HG03135 (cell line): ENCODE data around the gene NLGN1.

Experiments
- ATAC-seq: cut with Tn5 transposase; IDR thresholded peaks from one replicate; pipeline ENCODE4 v1.9.1; 2021; ENCODE audit warnings: mild to moderate bottlenecking, moderate library complexity; ENCODE audit not compliant: unreplicated experiment

Gene NLGN1

DNA sequence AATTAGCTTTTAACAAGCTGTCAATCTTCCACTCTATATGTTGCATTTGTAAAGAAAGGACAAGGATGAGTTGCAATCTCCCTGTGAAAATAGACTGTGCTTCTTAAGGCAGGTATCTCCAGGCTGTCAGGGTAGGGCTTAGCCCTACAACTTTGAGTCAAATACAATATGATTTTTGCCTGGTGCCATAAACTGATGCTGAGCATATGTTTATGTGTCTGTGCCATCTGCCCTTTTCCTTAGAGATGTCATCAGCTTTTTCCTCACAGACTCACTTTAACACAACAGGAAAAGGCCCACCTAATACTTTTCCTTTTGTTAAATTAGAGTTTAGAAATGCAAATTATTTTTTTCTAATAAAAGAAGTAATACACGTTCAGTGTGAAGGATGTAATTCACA lies 548.3 kb downstream of the NLGN1 start:
- ATAC-seq, result no peak

DNA sequence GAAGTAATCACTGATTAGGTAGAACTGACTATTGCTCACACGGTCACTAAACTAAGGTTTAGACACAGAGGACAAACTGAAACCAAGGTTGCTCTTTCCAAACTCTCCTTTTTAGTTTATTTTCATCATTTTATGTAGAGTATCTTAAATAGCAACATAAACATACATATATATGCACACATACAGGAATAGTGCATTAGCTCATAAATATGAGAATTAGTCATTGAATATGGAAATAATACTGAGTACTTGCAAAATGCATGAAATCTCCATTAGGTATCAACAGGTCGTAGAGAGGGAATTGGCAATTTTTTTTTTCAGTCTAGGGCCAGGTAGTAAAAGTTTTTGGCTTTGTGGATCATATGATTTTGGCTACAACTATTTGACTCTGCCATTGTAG lies 557.1 kb downstream of the NLGN1 start:
- no peak for ATAC-seq

DNA sequence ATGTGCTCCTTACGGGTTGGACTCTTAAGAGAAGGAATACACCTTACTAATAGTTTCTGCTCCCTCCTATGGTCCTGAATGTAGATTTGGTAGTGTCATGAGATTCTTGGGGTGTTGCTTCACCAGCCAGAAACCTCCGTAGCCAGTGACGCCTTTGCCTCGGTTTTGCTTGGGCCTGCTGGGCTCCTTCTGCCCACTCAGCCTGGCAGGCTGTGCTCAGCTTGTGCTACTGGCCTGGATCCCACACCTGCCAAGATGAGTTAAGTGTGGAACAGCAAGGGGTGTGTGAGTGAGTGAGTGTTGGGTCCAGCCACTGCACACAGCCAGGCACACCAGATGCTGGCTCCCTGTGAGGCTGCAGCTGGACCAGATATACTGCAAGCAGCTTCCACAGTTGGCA lies 560.1 kb downstream of the NLGN1 start:
- ATAC-seq, result no peak

DNA sequence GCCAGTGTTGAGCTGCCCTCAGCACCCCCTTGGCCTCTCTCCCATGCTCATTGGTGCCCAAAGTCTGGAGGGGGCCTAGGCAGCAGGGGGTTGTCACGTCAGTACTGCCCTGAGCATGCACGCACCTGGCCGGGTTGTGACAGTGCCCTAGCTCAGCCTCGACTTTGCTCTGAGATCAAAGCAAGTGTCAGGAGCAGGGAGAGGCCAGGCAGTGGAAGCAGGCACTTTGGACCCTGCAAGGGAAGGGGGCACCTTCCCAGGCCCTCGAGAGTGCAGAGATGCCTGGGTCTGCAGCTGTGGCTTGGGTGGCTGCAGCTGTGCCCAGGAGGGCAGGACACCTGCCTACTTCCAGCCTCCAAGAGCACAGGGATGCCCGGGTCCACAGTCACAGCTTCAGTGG lies 561.3 kb downstream of the NLGN1 start:
- ATAC-seq, result no peak

DNA sequence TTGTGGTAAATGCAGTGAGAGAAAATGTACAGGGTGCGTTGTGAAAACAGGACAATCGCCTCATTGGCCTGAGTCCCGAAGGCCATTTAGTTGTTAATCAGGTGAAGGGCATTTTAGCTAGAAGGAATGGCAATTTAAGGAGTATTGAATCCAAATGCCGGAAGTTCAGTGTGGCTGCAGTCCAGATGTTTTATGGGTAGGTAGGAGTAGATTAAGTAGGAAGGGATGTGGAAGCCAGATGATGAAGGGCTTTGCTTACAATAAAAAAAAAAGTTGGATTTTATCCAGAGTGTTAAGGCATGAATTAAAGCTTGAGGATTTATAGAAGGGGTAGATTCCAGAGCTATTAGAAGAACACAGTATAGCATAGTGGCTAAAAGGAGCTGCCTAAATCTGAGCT lies 572.7 kb downstream of the NLGN1 start:
- no peak for ATAC-seq

DNA sequence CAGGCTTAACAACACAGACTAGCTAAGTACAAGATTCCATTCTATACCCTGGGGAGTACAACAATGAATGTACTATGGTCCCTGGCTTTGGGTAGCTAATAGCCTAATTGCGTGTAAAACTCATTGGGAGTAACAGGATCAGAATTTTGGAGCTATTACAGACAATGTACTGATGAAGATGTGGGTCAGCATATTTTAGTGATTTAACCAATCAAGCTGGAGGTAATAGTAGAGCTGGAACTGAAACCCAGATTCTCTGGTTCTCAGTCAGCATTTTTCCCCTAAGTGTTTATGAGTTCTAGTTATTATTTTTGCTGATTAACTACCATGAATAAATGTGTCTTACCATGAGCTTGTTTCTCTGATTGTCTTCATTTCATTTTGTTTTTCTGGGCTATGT lies 578.7 kb downstream of the NLGN1 start:
- ATAC-seq, result no peak

DNA sequence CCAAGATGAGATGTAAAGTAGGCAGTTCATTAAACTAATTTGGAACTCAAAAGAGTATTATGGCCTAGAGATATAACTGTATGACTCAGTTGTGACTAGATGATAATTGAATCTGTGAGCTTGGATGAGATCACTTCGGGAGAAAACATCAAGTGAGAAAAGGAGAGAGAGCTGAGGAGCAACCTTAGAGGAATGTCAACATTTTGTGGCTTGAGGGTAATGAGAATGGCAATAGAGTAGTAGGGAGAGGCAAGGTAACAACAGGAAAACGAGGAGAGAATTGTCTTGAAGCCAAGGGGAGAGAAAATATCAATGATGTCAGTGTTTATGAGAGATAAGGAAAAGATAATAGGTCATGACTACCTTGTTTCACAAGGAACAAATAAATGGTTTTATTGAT lies 580.2 kb downstream of the NLGN1 start:
- ATAC-seq, result no peak

DNA sequence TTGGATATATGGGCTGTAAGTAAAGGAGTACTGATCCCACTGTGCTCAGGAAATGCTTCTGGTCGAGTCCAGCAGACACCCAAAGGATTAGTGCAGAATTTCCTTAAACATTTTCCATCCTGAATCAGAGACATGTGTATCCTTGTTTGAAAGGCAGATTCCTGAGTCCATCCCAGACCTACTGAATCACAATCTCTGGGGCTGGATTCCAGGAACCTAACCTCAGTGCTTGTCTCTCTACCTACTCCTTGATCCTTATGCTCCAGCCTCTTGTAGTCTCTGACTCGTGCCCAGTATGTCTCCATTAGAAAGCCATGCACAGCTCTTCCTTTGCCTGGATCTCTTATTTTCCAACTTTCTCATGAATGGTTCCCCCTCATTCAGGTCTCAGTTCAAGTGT lies 585.8 kb downstream of the NLGN1 start:
- no peak for ATAC-seq

DNA sequence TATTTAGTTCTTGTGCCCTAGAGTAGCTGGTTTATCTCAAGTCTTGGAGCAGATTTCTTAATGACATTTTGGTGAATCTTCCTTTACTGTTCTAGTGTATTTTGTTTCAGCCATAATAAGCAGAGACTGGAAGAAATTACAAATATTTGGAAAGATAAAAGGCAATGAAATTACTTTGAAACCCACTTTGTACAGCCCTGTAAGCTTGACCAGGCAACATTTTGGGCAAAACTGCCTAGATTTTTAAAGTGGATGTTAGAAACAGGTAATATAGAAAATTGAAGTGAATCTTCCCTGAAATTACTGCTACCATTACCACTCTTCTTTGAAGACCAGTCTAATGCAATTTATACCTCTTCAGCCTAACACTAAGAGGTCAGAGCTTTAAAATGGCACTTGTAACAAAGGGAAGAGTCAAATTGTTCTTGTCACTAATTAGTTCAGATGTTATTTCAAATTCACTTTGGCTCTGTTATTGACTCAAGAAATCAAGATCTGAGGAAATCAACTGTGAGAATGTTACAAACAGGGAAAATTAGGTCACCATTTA lies 589.4 kb downstream of the NLGN1 start:
- no peak for ATAC-seq

DNA sequence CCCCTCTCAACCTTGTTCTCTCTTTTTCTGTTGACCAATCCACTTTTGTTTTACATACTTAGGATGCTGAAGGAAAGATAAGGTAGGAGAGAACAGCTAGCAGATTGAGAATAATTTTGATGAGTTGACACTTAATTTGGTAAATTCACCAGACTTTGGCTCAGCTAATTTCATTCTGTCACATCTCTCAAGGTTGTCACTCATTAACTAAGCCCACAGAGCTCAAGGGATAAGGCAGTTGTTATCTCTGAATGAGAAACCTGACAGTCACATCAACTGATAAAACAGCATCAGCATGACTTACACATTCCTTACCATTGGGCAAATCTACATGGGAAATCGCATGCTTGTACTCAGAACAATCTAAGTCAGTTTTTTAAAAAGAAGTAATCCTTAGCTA lies 591.4 kb downstream of the NLGN1 start:
- ATAC-seq, result no peak

DNA sequence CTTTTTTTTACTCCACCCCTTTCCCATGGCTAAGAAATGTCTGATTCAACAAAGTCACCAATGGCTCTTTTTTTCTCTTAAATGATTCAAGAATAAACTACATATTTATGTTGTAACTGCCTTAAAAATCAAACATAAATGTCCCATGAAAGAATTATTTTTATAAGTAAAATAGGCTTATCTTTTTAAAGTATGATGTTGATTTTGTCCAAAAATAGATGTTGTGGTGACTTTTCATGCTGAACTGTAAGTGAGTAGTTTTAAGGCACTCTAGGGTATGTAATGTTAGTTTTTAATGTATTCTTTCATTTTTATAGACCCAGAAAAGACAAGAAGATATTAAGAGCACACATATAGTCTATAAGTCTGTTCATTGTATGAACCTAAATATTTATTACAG lies 594.9 kb downstream of the NLGN1 start:
- no peak for ATAC-seq

DNA sequence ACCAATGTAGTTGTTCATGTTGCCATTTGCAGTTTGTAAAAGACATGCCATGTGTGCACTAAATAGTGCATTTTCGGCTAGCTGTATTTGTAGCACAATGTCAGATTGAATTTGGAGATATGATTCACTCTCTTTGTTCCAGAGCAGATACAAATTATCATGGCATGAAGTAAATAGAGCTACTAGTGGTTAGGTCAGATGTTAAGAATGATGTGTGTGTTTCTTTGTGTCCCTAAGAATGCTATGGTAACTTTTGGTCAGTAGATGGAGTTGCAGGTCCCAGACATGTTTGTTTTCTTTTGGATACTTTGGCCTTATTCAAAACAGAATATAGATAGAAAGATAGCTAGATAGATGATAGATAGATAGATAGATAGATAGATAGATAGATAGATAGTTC lies 595.8 kb downstream of the NLGN1 start:
- no peak for ATAC-seq

DNA sequence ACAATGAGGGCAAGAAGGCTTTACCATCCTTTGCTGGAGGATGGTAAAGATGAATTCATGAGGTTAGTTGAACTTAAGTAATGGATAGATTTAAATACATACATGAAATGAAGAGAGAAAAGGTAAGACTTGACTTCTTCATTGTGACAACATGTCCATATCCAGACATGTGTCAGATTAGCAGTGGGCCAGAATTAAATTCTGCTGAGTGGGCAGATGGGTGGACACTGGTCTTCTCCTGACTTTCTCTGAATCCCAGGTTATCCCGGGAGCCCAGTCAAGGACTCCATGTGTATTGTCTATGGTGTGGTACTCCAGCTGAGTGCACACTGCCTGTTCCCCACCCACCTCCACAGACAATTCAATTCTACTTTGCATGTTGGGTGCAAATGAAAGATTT lies 603.1 kb downstream of the NLGN1 start:
- ATAC-seq, result no peak

DNA sequence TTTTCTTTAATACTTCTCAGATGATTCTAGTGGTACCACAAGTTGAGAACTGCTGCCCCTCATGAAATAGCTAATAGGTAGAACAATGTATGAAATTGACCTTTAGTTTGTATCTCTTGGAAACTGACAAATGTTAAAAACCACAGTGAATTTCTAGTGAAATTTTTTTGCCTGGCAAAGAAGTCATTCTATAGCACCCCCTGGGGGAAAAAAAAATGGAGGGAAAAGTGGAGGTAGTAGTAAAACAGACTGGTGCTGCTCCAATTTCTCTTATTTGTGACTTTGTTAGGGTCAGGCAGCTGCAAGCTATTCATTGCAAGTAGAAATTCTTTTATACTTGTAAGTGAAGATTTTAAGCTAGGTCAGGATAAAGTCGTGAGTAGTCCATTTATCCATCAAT lies 605.0 kb downstream of the NLGN1 start:
- ATAC-seq, result no peak

DNA sequence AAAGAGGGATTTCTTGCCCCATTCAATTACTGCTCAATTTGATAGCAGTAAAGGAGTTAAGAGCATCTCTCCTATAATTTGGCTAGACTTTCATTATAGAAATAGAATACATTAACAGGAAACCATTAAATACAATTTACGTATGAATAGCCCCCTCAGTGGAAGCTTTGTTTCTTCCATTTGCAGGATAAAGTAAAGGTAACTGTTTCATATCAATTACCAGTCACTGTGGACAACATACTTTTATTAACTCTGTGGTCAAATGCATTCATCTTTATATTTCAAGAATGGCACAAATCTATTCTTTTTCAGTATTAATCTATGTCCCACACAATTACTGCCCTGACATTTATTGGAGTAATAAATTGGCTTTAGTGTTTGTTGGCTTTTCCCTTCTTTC lies 613.4 kb downstream of the NLGN1 start:
- no peak for ATAC-seq

DNA sequence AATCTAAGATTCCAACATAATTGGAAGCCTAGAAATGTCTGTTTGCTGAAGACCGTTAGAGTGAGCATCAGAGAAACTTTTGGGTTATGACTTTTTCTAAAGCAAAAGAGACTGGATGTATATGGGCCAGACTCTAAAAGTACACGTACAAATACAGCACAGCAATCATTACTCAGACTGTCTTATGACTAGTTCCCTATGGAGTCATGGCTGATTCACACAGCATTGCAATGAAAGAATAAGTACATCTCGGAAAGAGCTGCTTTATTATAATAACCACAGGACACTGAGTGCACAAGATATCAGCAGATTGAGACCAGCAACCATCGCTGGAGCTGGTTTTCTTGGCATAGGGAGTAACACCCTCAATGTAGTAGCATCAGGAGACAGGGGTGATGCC lies 618.6 kb downstream of the NLGN1 start:
- no peak for ATAC-seq

DNA sequence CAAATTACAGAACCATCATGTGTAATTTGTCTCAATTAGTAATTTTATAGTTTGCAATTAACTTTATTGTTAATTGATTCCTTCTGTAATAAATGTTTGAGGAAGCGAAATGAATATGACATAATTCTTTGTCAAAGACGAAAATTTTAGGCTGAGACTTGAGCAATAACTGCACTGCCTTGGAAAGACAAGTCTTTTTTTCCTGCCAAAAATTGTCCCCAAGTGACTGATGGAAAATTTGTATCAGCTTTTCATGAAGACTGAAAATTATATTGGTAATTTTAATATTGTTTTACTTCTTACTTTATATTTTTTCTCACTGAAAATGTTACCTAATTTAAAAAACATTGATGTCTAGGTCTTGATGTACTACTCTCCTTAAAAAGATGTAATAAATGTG lies 622.6 kb downstream of the NLGN1 start:
- no peak for ATAC-seq

DNA sequence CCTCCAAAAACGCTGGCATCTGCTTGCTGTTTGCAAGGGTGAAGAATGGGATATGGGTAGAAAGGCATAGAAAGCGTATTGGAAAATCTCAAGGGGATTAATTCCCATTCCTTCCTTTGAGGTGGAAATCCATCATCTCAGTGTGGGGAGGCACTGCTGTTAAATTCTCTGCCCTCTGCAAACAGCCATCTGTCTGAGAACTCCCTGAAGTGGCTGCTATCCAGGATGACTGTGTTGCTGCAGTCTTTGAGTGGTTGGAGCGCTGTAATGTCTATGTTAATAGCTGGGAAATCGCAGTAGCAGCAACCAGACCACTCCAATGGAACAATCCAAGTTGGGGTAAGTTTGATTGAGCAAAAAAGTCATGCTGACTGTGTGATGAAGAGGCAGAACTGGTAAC lies 625.9 kb downstream of the NLGN1 start:
- ATAC-seq, result no peak

DNA sequence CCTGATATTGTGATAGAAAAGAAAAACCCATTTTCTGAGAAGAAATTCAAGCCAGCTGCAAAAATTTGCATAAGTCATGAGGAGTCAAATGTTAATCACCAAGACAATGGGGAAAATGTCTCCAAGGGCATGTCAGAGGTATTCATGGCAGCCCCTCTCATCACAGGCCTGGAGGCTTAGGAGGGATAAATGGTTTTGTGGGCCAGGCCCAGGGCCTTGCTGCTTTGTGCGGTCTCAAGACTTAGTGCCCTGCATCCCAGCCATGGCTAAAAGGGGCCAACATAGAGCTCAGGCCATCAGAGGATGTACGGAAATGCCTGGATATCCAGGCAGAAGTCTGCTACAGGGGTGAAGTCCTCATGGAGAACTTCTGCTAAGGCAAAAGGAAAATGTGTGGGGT lies 631.1 kb downstream of the NLGN1 start:
- ATAC-seq, result no peak

DNA sequence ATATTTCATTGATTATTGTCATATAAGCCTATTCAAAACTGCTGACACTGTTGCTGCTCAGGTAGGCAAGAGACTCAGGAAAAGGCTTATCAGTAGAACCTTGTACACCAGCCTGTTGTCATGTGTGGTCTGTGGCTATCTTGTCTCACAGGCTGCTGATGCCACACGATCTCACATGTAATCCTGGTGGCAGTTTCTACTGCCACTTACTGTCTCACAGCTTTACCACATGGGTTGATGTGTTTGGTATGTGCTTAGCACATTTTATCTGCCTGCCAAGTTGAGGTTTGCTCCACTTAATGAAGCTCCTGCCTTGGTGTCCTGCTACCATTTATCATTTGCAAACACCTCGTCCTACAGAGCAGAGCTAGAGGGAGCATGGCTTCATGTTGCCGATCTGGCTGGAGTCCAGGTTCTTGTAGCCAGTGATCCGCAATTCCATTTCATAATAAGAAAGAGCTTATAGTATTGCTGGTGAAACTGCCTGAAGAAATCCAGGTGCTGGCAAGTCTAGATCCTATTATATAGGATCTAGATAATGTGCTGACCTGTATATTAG lies 637.9 kb downstream of the NLGN1 start:
- ATAC-seq, result no peak

DNA sequence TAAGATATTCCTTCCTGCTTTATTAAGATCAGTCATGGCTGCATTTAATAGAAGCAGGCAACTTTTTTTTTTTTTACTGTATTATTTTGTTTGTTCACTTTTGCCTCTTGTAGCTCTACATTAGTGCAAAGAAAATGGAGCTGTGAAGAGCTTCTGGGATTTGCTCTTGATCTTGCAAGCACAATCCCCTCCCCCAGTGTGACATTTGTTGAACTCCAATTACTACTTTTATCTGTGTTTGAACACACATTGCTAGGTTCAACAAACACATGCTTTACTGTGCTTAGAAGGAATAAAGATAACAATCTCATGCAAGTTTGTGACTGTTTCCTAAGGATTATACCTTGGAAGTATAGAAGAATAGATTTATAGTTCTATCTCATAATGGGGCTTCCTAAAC lies 648.8 kb downstream of the NLGN1 start:
- ATAC-seq, result no peak

DNA sequence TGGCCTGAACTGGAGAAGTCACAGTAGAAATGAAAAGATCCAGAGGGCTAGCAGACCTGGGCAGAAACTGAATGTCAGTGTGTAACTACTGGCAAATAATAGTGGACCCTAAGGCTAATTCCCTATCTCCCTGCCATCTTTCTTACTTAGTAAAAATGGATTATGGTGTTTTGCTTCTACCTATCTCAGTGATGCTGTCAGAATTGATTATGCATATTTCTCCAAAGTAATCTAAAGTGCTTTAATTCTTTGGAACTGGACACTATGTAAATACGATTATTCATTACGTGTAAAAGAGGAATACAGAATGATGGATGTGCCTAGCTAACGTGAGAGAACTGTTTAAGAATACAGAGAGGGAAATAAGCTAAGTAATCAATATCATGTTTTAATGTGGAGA lies 651.9 kb downstream of the NLGN1 start:
- ATAC-seq, result no peak

DNA sequence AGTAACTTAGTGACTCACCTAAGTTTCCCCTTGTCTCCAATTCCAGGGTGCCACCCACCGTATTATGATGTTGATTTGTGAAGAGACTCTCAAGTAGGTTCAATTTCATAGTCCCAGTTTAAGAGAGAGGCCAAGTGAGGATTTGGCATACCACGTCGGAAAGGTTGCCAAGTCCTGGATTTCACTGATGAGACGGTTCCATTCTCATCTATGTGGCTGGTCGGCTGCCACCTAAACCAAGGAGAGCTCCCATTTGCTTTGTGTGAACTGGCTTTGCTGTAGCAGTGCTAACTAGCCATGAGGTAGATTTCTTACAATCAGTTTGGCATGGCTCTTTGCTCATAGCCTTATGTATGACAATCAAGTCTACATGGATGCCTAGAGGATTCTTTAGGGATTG lies 653.6 kb downstream of the NLGN1 start:
- ATAC-seq, result no peak

DNA sequence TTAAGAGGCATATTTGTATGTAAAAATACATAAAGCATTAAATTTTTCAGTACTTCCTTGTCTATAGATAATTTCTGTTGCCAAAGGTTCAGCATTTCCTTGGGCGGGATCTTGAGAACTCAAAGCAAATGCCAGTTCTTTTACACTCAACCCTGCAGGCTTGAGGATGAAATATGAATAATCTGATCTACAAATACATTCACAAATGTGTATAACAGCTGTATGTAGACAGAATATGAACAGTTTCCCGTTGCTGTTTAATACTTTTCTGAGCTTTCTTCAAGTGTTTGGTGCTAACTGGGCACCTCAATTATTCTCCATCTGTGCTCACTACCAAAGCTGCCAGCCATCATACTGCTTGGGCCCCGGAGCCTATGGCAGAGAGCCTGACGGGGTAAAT lies 661.3 kb downstream of the NLGN1 start:
- no peak for ATAC-seq
